Liver (tissue), 9 donors: ENCODE data around the gene CD96. TPM values are rescaled to one million over a fixed set of nuclear protein-coding genes. Genes with fewer than 3 reads are reported as not detected.

ENCODE experiments used
- DNase-seq: peaks from one replicate; pipeline ENCODE4 v3.0.0-alpha.2; 2017; ENCODE audit warnings: low spot score
- H3K27ac ChIP-seq, 2 donors: one replicate each; pipeline ENCODE4 v1.7.0; 2013; ENCODE audit warnings: inconsistent platforms in 2 of 2, low read length in 2 of 2, control low read depth in 1 of 2, low read depth in 1 of 2, mild to moderate bottlenecking in 1 of 2
- H3K27me3 ChIP-seq, 4 donors: one replicate each; pipeline versions ENCODE4 v1.6.1 to v1.7.0; 2013; ENCODE audit warnings: low read length in 3 of 4, inconsistent platforms in 1 of 4, mild to moderate bottlenecking in 1 of 4, moderate library complexity in 1 of 4; ENCODE audit not compliant: control insufficient read depth in 4 of 4, insufficient read depth in 4 of 4
- H3K36me3 ChIP-seq, 4 donors: one replicate each; pipeline versions ENCODE4 v1.6.1 to v1.7.0; 2013; ENCODE audit warnings: low read length in 3 of 4, mild to moderate bottlenecking in 3 of 4, low read depth in 1 of 4, moderate library complexity in 1 of 4; ENCODE audit not compliant: control insufficient read depth in 4 of 4, insufficient read depth in 3 of 4
- H3K4me1 ChIP-seq, 4 donors: one replicate each; pipeline versions ENCODE4 v1.6.1 to v1.7.0; 2013; ENCODE audit warnings: low read length in 3 of 4, mild to moderate bottlenecking in 3 of 4, moderate library complexity in 1 of 4; ENCODE audit not compliant: control insufficient read depth in 4 of 4, insufficient read depth in 4 of 4
- H3K4me3 ChIP-seq, 3 donors: one replicate each; pipeline versions ENCODE4 v1.6.1 to v1.7.0; 2013; ENCODE audit warnings: low read length in 3 of 3, control low read depth in 1 of 3, low read depth in 1 of 3, mild to moderate bottlenecking in 1 of 3
- H3K9ac ChIP-seq, 2 donors: one replicate each; pipeline ENCODE4 v1.7.0; 2013; ENCODE audit warnings: low read length in 2 of 2, mild to moderate bottlenecking in 2 of 2, moderate library complexity in 2 of 2, control low read depth in 1 of 2, low read depth in 1 of 2
- H3K9me3 ChIP-seq, 4 donors: one replicate each; pipeline versions ENCODE4 v1.6.1 to v1.7.0; 2013; ENCODE audit warnings: low read length in 3 of 4; ENCODE audit not compliant: control insufficient read depth in 4 of 4
- ATF3 ChIP-seq: IDR thresholded peaks from 2 replicates; pipeline ENCODE4 v1.6.1; 2016; ENCODE audit warnings: antibody characterized with exemption
- CTCF ChIP-seq: fragments of 150-350 bp; IDR thresholded peaks from 2 replicates; pipeline ENCODE4 v1.5.1; 2017; ENCODE audit warnings: improper control_type of control experiment, low read depth, low read length; ENCODE audit not compliant: missing input control
- EGR1 ChIP-seq, 2 donors: IDR thresholded peaks; 2 replicates each; pipeline ENCODE4 v1.6.1; 2016 to 2018; ENCODE audit warnings: antibody characterized with exemption in 2 of 2, low read depth in 2 of 2
- FOXA1 ChIP-seq: IDR thresholded peaks from 2 replicates; pipeline ENCODE4 v1.6.1; 2016; ENCODE audit warnings: antibody characterized with exemption
- FOXA2 ChIP-seq: IDR thresholded peaks from 2 replicates; pipeline ENCODE4 v1.6.1; 2016; ENCODE audit warnings: antibody characterized with exemption
- HNF4A ChIP-seq, 2 donors: conservative IDR thresholded peaks; 2 replicates each; pipeline ENCODE4 v1.6.1; 2016; ENCODE audit warnings: antibody characterized with exemption in 2 of 2, mild to moderate bottlenecking in 2 of 2
- HNF4G ChIP-seq: IDR thresholded peaks from 2 replicates; pipeline ENCODE4 v1.6.1; 2016; ENCODE audit warnings: antibody characterized with exemption
- JUND ChIP-seq, 2 donors: IDR thresholded peaks; 2 replicates each; pipeline ENCODE4 v1.6.1; 2016; ENCODE audit warnings: antibody characterized with exemption in 2 of 2
- MAX ChIP-seq: IDR thresholded peaks from 2 replicates; pipeline ENCODE4 v1.6.1; 2016; ENCODE audit warnings: antibody characterized with exemption
- NR2F2 ChIP-seq: IDR thresholded peaks from 2 replicates; pipeline ENCODE4 v1.6.1; 2016; ENCODE audit warnings: antibody characterized with exemption
- RAD21 ChIP-seq, 2 donors: IDR thresholded peaks; 2 replicates each; pipeline ENCODE4 v1.6.1; 2016; ENCODE audit warnings: antibody characterized with exemption in 2 of 2, mild to moderate bottlenecking in 2 of 2
- RXRA ChIP-seq, 2 donors: IDR thresholded peaks; 2 replicates each; pipeline ENCODE4 v1.6.1; 2017 to 2018; ENCODE audit warnings: antibody characterized with exemption in 2 of 2, mild to moderate bottlenecking in 1 of 2
- SP1 ChIP-seq: IDR thresholded peaks from 2 replicates; pipeline ENCODE4 v1.6.1; 2018; ENCODE audit warnings: antibody characterized with exemption, mild to moderate bottlenecking
- TAF1 ChIP-seq: conservative IDR thresholded peaks from 2 replicates; pipeline ENCODE4 v1.6.1; 2016; ENCODE audit warnings: antibody characterized with exemption, mild to moderate bottlenecking
- YY1 ChIP-seq: IDR thresholded peaks from 2 replicates; pipeline ENCODE4 v1.6.1; 2016; ENCODE audit warnings: antibody characterized with exemption, mild to moderate bottlenecking
- ZBTB33 ChIP-seq: IDR thresholded peaks from 2 replicates; pipeline ENCODE4 v1.6.1; 2016; ENCODE audit warnings: antibody characterized with exemption
- WGBS: extraction: QIAGEN DNeasy Blood & Tissue Kit; methylation state at CpG from one replicate; pipeline ENCODE4 v1.1.7; 2013; 5-methylcytosine and 5-hydroxymethylcytosine counted together
- polyA plus RNA-seq, 2 donors: library from polyadenylated mRNA; stranded (reverse) in 1 of 2; unstranded in 1 of 2; fragments of 200-250 nt in 1 of 2; fragments of >200 nt in 1 of 2; fragmentation: Nextera tagmentation in 1 of 2; extraction: Ambion mirVana in 1 of 2; gene quantifications; one replicate each; pipeline versions ENCODE4 v1.2.1 to v1.2.3, GENCODE V29; 2013 to 2015
- total RNA-seq, 2 donors: library from RNA; depleted of rRNA; stranded (reverse); fragments of >200 nt; gene quantifications; one replicate each; pipeline ENCODE4 v1.2.3, GENCODE V29; 2014
- TF ChIP-seq, protein P1 (sequence below): IDR thresholded peaks from 2 replicates; pipeline ENCODE4 v1.6.1; 2016; ENCODE audit warnings: antibody characterized with exemption, mild to moderate bottlenecking
- donor health status: healthy.
- donor health status: healthy.
- donor health status: healthy.
- donor health status: healthy.
- donor health status: healthy.

The CD96 gene
- total and polyA plus RNA-seq, 4 donors: 0.46 to 2.7 (median 0.92) TPM

DNA sequence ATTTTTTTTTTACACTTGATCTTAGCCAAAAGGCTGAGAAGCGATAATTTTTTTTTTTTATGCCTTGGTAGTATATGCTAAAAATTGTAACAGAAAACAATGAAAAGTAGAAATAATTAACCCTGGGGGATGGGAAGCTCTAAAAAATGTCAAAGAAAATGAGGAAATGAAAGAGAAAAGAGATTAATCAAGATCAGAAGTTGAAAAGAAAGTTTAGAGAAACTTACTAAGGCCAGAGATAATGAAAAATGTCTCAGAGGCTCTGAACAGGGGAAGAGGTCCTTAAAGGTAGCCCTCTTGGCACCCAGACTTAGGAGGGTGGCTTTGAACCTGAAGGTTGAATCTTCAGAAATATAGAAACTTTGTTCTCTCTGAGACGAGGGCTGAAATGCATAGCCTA, 111.8 kb downstream of the CD96 start:
- H3K9me3 ChIP-seq: no peaks in the 10 kb centered on the region
- no peak overlapping the region for H3K27ac ChIP-seq
- TF ChIP-seq, protein P1, sequence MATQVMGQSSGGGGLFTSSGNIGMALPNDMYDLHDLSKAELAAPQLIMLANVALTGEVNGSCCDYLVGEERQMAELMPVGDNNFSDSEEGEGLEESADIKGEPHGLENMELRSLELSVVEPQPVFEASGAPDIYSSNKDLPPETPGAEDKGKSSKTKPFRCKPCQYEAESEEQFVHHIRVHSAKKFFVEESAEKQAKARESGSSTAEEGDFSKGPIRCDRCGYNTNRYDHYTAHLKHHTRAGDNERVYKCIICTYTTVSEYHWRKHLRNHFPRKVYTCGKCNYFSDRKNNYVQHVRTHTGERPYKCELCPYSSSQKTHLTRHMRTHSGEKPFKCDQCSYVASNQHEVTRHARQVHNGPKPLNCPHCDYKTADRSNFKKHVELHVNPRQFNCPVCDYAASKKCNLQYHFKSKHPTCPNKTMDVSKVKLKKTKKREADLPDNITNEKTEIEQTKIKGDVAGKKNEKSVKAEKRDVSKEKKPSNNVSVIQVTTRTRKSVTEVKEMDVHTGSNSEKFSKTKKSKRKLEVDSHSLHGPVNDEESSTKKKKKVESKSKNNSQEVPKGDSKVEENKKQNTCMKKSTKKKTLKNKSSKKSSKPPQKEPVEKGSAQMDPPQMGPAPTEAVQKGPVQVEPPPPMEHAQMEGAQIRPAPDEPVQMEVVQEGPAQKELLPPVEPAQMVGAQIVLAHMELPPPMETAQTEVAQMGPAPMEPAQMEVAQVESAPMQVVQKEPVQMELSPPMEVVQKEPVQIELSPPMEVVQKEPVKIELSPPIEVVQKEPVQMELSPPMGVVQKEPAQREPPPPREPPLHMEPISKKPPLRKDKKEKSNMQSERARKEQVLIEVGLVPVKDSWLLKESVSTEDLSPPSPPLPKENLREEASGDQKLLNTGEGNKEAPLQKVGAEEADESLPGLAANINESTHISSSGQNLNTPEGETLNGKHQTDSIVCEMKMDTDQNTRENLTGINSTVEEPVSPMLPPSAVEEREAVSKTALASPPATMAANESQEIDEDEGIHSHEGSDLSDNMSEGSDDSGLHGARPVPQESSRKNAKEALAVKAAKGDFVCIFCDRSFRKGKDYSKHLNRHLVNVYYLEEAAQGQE: no peak
- TF ChIP-seq HNF4A (conservative IDR thresholded peaks at IDR 0.05) (no peak), RAD21 (IDR thresholded peaks at IDR 0.05) (no peak), MAX (no peak), NR2F2 (no peak), JUND (IDR thresholded peaks at IDR 0.05) (no peak), FOXA2 (no peak), EGR1 (IDR thresholded peaks at IDR 0.05; ENCODE audit: low read depth in 2 of 2) (no peak)
- H3K4me1 ChIP-seq: peaks cover 0 to 2% (median 0%) of the 10 kb centered on the region in 4 donors
- H3K4me3 ChIP-seq: no peak overlapping the region
- 91% methylated on average over 2 of the region's 2 CpGs for WGBS
- no peaks in the 10 kb centered on the region for H3K36me3 ChIP-seq
- peaks cover 0 to 2% (median 0%) of the 10 kb centered on the region in 4 donors for H3K27me3 ChIP-seq
- no peak overlapping the region for H3K9ac ChIP-seq
- no peak for DNase-seq

- Histone ChIP-seq H3K4me1 (no peaks in the 10 kb centered on the region), H3K9ac (no peak overlapping the region), H3K4me3 (no peak overlapping the region), H3K27me3 (peaks cover 0 to 2% (median 0%) of the 10 kb centered on the region in 4 donors), H3K36me3 (no peaks in the 10 kb centered on the region), H3K9me3 (no peaks in the 10 kb centered on the region), H3K27ac (no peak overlapping the region)
- WGBS: 97% methylated on average over 3 of the region's 3 CpGs
- DNase-seq: no peak
- TF ChIP-seq TAF1: no peak
These were observed 120.0 kb downstream of the CD96 start for GRCh38 chr3:111662012-111662411.

DNA sequence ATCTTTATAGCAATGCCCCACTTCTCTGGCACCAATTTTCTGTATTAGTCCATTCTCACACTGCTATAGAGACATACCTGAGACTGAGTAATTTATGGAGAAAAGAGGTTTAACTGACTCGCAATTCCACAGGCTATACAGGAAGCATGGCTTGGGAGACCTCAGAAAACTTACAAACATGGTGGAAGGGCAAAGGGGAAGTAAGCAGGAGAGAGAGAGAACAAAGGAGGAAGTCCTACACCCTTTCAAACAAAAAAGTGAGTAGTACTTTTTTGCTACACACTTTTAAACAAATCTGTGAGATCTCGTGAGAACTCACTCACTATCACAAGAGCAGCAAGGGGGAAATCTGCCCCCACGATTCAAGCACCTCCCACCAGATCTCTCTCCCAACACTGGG, 120.9 kb downstream of the CD96 start:
- WGBS: 88% methylated on average over 3 of the region's 3 CpGs
- Histone ChIP-seq H3K4me1 (no peaks in the 10 kb centered on the region), H3K9ac (no peak overlapping the region), H3K4me3 (no peak overlapping the region), H3K27me3 (no peaks in the 10 kb centered on the region), H3K9me3 (no peaks in the 10 kb centered on the region), H3K27ac (no peak overlapping the region), H3K36me3 (no peaks in the 10 kb centered on the region)
- no peak for DNase-seq
- TF ChIP-seq, protein P1: no peak
- TF ChIP-seq EGR1 (IDR thresholded peaks at IDR 0.05; ENCODE audit: low read depth in 2 of 2): no peak
- TF ChIP-seq ATF3: no peak
- TF ChIP-seq YY1: no peak
- TF ChIP-seq CTCF: no peak
- no peak for TF ChIP-seq MAX
- no peak for TF ChIP-seq NR2F2
- TF ChIP-seq HNF4A (conservative IDR thresholded peaks at IDR 0.05): no peak
- TF ChIP-seq ZBTB33: no peak
- TF ChIP-seq TAF1: no peak
- TF ChIP-seq FOXA1: no peak
- no peak for TF ChIP-seq RAD21 (IDR thresholded peaks at IDR 0.05)
- no peak for TF ChIP-seq RXRA (IDR thresholded peaks at IDR 0.05)
- TF ChIP-seq JUND (IDR thresholded peaks at IDR 0.05): no peak
- no peak for TF ChIP-seq HNF4G
- TF ChIP-seq SP1: no peak
- no peak for TF ChIP-seq FOXA2
